Mononuclear cell (primary cell): ENCODE measurements around the gene DOCK3. TPM values are rescaled to one million over a fixed set of nuclear protein-coding genes. Genes with fewer than 3 reads are reported as not detected.

Source experiments
- H3K27me3 ChIP-seq: 2 replicates; pipeline ENCODE4 v1.6.0; 2011; ENCODE audit warnings: low read length, control low read depth; ENCODE audit not compliant: insufficient read depth
- H3K4me1 ChIP-seq: 2 replicates; pipeline ENCODE4 v1.5.1; 2011; ENCODE audit warnings: mild to moderate bottlenecking, low read length, control low read depth; ENCODE audit not compliant: insufficient read depth
- H3K4me3 ChIP-seq: 2 replicates; pipeline ENCODE4 v1.5.1; 2011; ENCODE audit warnings: mild to moderate bottlenecking, low read length, moderate library complexity
- H3K9me3 ChIP-seq: 2 replicates; pipeline ENCODE4 v1.5.1; 2011; ENCODE audit warnings: low read depth, mild to moderate bottlenecking, control low read depth, low read length
- total RNA-seq: library from RNA; depleted of rRNA; stranded (reverse); fragments of >200 nt; gene quantifications from one replicate; pipeline ENCODE4 v1.2.3, GENCODE V29; 2012

DOCK3 gene
- total RNA-seq, 1 donor, result 1.0 TPM

DNA sequence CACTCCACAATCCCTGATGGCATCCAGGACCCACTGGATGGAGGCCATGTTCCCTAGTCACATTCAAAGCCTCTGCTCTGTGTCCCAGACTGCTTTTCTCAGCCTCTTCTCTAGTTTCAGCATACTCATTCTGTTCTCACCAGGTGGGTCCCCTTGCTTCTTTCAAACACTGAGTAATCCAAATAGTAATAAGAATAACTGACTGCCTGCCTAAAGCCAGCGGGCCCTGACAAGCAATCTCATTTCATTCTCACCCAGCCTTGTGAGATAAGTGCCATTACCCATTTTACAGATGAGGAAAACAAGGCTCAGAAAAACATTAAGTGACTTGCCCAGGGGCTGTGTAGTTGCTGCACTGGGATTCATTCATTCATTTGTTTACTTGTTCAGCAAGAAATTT, 32.3 kb upstream of the DOCK3 start:
- no peaks in the 10 kb centered on the region for H3K27me3 ChIP-seq
- H3K9me3 ChIP-seq, result no peaks in the 10 kb centered on the region
- peaks cover 5% of the 10 kb centered on the region for H3K4me1 ChIP-seq
- no peak overlapping the region for H3K4me3 ChIP-seq

DNA sequence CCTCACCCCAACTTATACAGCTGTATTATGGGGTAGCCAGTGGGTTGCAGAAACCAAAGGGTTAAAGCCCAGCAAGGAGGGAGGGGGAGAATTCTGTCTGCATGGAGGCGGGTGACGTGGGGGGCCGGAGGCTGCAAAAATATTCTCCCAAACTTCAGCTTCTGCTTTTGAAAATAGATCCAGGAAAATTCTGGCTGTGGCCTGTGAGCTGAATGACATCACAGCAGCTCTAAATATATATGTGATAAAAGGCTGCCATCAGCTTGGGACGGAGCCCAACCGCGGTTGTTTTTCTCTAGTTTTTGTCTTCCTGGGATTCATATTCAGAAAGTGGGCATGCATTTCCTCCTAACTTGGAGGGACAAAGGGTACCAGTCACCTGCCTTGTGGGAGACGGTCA, 30.2 kb upstream of the DOCK3 start:
- Histone ChIP-seq H3K4me3 (no peak overlapping the region), H3K27me3 (no peaks in the 10 kb centered on the region), H3K4me1 (no peaks in the 10 kb centered on the region), H3K9me3 (no peaks in the 10 kb centered on the region)

DNA sequence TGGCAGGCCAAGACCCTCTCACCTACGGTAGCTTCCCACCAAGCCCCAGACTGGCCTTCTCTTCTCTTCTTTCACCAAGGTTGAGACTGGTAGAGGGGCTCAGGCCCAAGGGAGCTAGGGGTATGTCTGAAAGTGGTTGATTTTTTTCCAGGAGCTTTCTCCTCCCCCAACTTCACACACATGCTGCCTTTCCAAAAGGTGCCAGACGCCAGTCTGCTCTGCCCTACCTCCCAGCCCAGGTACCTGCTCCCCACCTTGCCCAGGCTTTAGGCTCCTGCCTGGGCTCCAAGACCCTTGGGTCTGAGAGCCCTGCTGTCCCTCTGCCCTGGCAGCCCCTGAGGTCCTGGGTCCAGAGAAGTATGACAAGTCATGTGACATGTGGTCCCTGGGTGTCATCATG, 29.3 kb upstream of the DOCK3 start:
- Histone ChIP-seq H3K27me3 (no peaks in the 10 kb centered on the region), H3K4me1 (no peaks in the 10 kb centered on the region), H3K9me3 (no peaks in the 10 kb centered on the region), H3K4me3 (no peak overlapping the region)

DNA sequence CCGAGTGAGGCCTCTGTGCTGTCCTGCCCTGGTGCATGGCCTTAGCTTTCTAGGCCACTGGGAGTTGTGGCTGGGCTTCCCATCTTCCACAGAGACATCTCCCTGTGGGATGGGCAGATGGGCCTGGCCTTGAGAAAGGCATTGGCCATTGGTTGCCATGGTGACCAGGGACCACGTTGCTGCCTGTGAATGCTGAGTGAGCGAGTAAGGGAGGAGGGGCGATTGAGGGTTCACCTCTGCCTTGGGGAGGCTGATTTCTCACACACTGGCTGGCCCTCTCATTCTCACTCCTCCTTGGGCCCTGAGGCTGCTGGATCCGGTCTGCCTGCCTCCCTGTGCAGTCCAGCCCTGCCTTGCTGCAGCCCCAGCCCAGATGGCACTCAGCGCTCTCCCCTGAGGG, 26.4 kb upstream of the DOCK3 start:
- no peaks in the 10 kb centered on the region for H3K4me1 ChIP-seq
- no peaks in the 10 kb centered on the region for H3K9me3 ChIP-seq
- no peak overlapping the region for H3K4me3 ChIP-seq
- H3K27me3 ChIP-seq, result no peaks in the 10 kb centered on the region

DNA sequence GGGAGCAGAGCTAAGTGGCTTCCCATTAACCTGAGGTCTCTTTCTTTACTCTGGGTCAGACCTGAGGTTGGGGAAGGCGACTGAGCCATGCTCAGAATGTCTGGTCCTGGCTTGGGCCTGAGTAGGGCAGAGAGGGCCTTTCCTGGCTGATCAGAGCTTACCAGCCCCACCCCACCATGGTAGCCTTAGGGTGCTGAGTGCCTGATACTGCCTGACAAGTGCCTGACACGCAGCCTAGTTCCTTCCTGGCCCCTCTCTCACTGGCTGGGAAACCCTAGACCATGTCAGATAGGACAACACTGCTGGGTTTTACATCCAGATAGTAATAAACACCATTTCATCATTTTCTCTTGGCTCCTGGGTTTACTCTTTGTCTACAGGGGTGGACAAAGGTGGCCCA, 25.8 kb upstream of the DOCK3 start:
- H3K27me3 ChIP-seq, result no peaks in the 10 kb centered on the region
- H3K4me1 ChIP-seq, result no peaks in the 10 kb centered on the region
- H3K9me3 ChIP-seq, result no peaks in the 10 kb centered on the region
- H3K4me3 ChIP-seq, result no peak overlapping the region

DNA sequence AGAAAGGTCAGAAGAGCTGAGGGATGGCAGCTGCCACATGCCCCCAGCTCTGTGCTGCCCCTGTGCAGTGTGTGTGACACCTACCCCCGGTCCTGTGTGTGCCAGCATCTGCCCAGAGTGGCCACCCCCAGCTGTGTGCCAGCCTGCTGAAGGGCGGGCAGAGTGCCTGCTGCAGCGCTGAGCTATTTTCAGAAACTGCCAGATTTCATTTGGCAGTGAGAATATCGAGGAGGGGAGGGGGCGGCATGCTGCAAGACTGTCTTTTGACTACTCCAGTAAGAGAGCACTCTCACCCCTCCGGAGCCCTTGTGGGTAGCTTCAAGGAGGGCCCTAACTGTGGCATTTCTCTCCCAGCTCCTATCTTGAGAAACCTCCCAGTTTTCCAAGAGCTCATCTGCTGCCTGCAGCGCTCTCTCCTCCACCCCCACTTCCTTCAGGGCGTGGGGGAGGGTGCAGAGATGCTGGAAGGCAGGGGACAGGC, 25.2 kb upstream of the DOCK3 start:
- H3K4me3 ChIP-seq, result no peak overlapping the region
- H3K4me1 ChIP-seq, result no peaks in the 10 kb centered on the region
- H3K9me3 ChIP-seq, result no peaks in the 10 kb centered on the region
- H3K27me3 ChIP-seq, result no peaks in the 10 kb centered on the region

DNA sequence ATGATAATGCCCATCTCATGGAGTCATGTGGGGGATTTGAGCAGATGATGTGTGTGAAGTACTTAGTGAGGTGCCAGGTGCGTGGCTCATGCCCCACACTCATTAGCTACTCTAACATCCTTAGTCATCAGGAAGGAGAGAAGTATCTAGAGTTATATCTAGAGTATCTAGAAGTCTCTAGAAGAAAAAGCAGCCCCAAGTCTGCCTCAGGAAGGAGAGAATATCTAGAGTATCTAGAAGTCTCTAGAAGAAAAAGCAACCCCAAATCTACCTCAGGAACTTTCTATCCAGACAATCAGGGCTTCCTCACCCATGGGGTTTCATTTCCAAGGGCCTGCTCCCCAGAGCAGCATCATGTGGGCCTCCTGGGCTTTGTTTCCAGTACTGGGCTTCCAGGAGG, 24.7 kb upstream of the DOCK3 start:
- peaks cover 4% of the 10 kb centered on the region for H3K4me1 ChIP-seq
- H3K4me3 ChIP-seq, result no peak overlapping the region
- H3K27me3 ChIP-seq, result no peaks in the 10 kb centered on the region
- no peaks in the 10 kb centered on the region for H3K9me3 ChIP-seq

DNA sequence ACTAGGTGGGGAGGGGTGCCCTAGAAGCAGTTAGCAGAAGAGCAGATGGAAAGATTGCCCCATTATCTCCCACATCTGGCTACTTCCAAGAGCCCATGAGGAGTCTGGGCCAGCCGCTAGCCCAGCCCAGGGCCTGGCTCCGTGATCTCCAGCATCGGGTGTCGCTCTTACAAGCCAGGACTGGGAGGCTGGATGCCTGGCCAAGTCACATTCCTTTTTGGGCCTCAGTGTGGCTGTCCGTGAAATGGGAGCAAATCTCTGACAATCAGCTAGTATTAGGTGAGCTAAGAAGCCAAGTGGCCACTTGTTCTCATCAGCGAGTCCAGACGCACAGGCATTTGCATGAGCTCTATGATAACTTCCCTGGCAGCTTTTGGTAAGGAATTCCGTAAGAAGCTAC, 23.3 kb upstream of the DOCK3 start:
- no peaks in the 10 kb centered on the region for H3K9me3 ChIP-seq
- H3K4me3 ChIP-seq, result no peak overlapping the region
- peaks cover 8% of the 10 kb centered on the region for H3K4me1 ChIP-seq
- no peaks in the 10 kb centered on the region for H3K27me3 ChIP-seq

DNA sequence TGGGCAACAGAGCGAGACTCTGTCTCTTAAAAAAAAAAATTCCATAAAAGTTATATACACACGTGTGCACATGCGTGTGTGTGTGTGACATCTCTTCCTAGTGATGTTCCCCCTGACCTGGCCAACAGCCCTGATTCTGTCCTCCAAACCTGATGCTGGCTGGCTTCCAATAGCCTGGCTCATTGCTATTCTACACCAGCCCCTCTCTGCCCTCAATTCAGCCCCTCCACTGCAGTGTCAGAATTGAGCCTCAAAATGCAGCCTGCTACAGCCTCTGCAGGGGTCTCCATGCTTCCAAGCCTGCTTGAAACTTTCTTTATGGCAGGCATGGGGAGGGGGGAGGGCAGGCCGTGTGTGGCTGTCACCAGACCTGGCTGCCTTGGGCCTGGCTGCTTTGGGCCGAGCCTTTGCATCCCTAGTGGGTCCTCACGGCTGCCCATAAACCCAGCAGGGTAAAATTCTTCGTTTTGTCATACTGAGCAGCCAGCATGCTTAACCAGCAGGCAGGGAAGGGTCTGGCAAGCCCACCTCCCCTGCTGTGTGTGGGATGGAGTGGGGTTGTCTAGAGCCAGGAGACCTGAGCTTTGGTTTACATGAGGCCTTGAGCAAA, 22.7 kb upstream of the DOCK3 start:
- Histone ChIP-seq H3K27me3 (no peaks in the 10 kb centered on the region), H3K9me3 (no peaks in the 10 kb centered on the region), H3K4me1 (peaks cover 8% of the 10 kb centered on the region), H3K4me3 (no peak overlapping the region)

DNA sequence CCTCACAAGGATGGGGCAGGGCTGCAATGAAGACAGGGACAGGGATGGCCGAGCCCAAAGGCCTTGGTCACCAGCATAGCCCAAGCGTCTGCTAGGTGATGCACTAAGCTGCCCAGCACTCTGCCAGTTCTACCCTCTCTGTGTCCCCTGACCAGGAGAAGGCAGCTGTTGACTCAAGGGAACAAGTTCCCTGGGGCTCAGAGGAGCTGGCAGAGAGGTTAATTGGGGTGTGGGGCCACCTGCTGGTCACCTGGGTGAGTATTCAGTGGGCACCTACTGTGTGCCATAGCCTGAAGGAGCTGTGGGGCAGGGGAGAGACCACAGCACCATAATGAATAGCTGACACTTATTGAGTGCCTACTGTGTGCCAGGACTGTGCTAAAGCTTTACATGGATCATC, 22.0 kb upstream of the DOCK3 start:
- H3K27me3 ChIP-seq, result no peaks in the 10 kb centered on the region
- H3K4me3 ChIP-seq, result no peak overlapping the region
- peaks cover 8% of the 10 kb centered on the region for H3K4me1 ChIP-seq
- H3K9me3 ChIP-seq, result no peaks in the 10 kb centered on the region

DNA sequence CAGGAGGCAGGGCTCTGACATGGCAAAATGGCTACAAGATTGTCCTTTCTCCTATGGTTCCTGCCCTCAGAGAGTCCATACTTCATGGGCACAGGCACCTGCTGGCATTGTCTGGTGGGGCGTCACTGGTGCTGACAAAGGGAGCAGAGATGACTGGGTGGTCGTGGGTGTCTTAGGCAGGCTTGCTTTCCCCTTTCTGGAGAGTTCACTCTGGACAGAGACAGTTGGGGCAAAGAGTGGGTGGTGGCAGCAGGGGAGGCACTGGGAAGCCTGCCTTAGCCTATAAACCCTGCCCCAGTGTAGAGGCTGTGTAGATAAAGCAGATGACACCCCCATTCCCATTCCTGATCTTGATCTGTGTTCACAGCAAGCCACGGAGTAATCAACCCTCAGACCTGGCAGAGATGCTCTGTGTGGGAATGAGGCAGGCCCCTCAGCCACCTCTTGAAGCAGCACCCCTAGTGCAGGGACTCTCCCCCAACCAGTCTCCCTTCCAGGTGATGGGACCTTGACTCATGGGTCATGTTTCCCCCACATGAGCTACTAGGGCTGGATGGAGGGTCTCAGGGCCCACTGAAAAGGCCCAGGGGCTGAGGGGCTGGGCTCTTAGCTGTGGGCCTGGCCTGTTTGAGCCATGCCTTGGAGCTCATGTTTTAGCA, 20.7 kb upstream of the DOCK3 start:
- Histone ChIP-seq H3K27me3 (no peaks in the 10 kb centered on the region), H3K4me3 (no peak overlapping the region), H3K9me3 (no peaks in the 10 kb centered on the region), H3K4me1 (peaks cover 8% of the 10 kb centered on the region)

DNA sequence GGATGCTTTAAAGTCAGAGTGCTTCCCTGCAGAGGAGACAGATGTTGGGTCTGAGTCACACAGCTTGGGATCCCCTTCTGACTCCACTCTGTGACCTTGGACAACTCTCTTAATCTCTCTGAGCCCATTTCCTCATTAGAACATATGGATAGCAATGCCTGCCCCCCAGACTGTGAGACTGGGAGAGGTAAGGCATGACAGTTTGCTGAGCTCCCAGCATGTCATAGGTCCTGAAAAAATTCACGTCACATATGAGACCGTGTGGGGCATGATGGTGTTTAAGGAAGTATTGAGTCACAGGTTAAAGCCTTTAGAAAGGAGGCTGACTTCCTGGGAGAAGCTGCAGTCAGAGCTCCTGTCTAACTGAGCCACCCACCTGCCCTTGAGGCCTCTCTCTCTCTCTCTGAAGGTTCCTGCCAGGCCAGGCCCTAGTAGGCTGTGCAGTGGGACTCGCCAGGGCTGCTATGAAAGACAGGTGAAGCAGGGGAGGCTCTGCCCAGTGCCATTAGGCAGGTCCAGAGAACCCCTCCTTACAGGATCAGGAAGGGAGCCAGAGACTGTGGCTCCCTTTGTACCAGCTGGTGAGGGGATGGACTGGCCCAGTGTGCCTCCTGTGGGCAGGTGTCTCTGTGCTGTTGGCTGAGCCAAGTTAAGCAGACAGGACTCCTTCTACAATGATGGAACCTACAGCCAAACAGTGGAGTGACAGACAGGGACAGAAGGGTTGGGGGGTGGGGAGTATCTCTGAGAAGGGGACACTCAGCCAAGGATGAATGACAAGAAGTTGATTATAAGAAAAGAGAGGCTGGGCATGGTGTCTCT, 19.5 kb upstream of the DOCK3 start:
- no peaks in the 10 kb centered on the region for H3K27me3 ChIP-seq

DNA sequence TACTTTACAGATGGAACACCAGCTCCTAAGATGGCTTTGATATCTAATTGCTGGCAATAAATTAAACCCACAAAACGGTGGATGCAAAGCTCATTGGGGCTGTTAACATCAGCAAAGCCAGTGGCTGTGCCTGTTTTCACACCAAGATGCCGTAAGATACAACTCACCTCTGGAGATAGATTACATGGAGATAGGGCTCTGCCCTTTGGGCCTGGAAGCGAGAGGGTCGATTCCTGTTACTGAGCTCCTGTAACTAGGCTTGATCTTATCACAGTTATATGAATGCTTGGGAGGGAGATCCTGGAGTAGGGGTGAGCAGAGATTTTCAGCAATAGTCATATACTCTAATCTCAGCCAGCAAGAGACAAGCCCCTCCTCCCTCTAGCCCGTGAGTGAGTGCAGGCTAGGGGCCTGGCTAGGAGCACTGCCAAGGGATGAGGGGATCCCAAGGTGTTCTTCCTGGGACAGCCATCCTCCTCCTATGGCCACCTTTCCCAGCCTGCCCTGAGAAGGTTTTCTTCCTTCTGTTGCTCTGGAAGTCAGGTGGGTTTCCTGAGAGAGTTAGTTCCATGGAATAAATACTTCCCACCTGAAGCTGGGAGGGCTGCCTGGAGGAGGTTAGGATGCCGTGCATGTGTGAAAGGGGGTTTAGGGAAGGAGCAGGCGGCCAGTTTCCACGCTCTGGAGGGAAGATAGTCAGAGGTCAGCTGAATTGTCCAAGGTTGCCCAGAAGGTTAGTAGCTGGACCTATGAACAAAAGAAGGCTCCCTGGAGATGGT, 18.1 kb upstream of the DOCK3 start:
- Histone ChIP-seq H3K9me3 (no peaks in the 10 kb centered on the region), H3K4me3 (no peak overlapping the region), H3K4me1 (peaks cover 8% of the 10 kb centered on the region), H3K27me3 (no peaks in the 10 kb centered on the region)

More for the DNA sequence above, 19.5 kb upstream of the DOCK3 start:
- Histone ChIP-seq H3K4me3 (no peak overlapping the region), H3K4me1 (peaks cover 8% of the 10 kb centered on the region), H3K9me3 (no peaks in the 10 kb centered on the region)

DNA sequence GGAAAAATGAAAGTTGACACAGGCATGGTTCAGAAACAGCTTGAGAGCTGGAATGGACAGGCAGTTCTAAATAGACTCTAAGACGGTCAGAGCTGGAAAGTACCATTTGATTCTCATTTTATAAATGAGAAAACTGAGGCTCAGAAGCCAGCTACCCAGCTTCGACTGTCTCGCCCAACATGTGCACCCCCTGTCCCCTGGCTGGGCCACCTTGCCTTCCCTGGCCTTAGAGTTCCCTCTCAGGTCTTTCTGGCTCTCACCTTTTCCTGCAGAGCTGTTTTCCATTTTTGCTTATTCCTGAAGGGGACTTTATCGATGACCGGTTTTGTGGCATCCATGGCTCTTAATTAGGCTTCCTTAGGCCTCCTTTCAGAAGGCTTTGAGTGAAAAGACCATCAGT, 17.3 kb upstream of the DOCK3 start:
- Histone ChIP-seq H3K9me3 (no peaks in the 10 kb centered on the region), H3K4me3 (no peak overlapping the region), H3K4me1 (peaks cover 10% of the 10 kb centered on the region), H3K27me3 (no peaks in the 10 kb centered on the region)

DNA sequence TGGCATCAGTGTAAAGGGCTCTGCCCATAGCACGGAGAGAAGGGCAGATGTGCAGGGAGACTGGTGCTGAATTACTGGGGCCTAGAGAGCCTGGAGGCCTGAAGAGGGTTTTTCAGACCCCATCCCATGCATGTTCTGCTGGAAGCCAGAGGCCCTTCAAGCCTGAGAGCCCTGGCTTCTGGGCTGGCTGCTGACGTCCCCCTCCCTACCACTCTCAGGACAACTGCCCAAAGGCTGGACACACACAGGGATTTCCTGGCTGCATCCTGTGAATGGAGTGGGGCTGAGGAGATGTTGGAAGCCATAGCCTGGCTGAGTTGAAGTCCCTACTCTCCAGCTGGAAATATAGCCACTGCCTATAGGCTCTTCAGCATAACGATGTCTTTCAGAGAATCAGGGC, 16.9 kb upstream of the DOCK3 start:
- H3K27me3 ChIP-seq, result no peaks in the 10 kb centered on the region
- no peak overlapping the region for H3K4me3 ChIP-seq
- no peaks in the 10 kb centered on the region for H3K9me3 ChIP-seq
- H3K4me1 ChIP-seq, result peaks cover 14% of the 10 kb centered on the region
